ENCODE data around the gene PHLDA2.

The PHLDA2 gene

DNA sequence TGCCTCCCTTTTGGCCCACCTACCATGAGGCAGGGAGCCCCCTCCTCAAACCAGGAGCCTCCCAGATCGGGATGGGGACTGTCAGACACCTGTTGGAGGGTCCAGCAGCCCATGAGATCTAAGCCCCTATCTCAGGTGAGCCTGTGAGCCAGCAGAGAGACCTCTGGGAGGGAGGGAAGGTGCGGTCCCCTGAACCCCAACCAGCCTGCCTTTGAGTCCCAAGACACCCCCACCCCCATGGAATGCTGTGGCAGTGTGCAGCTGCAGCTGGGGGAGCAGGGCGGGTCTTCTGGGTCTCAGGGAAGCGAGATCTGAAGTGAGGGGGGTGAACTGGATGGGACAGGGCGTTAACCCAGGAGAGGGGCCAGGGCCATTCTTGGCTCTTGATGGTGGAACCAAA is 42.3 kb downstream of the PHLDA2 start:
- H3K9ac ChIP-seq (ENCODE audit: low read length), result no peak overlapping the region
- no peak overlapping the region for H3K4me2 ChIP-seq (ENCODE audit: low read depth, low read length)

GRCh38 chr11:2886191-2886894 is 42.9 kb downstream of the PHLDA2 start:
- Histone ChIP-seq H3K27ac (ENCODE audit: low read length) (no peak overlapping the region), H3F3A (ENCODE audit: insufficient read depth, low read length) (0 out of 2 replicates have a peak, but pooled peaks cover 10% of the 10 kb centered on the region), H3K4me3 (ENCODE audit: low read length) (no peak overlapping the region), H2AFZ (ENCODE audit: low read length) (no peak overlapping the region), H3K36me3 (replicated peaks; ENCODE audit: insufficient read depth, low read length) (no peaks in the 10 kb centered on the region), H3K79me2 (ENCODE audit: low read length) (no peaks in the 10 kb centered on the region), H3K27me3 (replicated peaks; ENCODE audit: insufficient read depth, low read length) (peaks cover 19% of the 10 kb centered on the region), H3K9me2 (replicated peaks; ENCODE audit: insufficient read depth, low read length) (no peaks in the 10 kb centered on the region), H3K9ac (ENCODE audit: low read length) (no peak overlapping the region), H3K4me2 (ENCODE audit: low read depth, low read length) (peak overlapping the region; percentile 37; the same call in 1 of the 2 replicates), H3K9me3 (replicated peaks; ENCODE audit: insufficient read depth, low read length) (no peaks in the 10 kb centered on the region), H3K4me1 (ENCODE audit: low read length) (no peaks in the 10 kb centered on the region), H4K20me1 (ENCODE audit: insufficient read depth, low read length) (no peaks in the 10 kb centered on the region)
- no peak for DNase-seq
- TF ChIP-seq CTCF (IDR thresholded peaks at IDR 0.05; ENCODE audit: low read length) (no peak), EZH2 (optimal IDR thresholded peaks at IDR 0.05; ENCODE audit: low read depth, low read length) (no peak), EZH2phosphoT487 (IDR thresholded peaks at IDR 0.05; ENCODE audit: low read length) (no peak)

More for the DNA sequence above, 42.3 kb downstream of the PHLDA2 start:
- TF ChIP-seq EZH2phosphoT487 (IDR thresholded peaks at IDR 0.05; ENCODE audit: low read length), result no peak
- TF ChIP-seq EZH2 (optimal IDR thresholded peaks at IDR 0.05; ENCODE audit: low read depth, low read length), result no peak
- TF ChIP-seq CTCF (IDR thresholded peaks at IDR 0.05; ENCODE audit: low read length), result no peak
- Histone ChIP-seq H3K4me1 (ENCODE audit: low read length) (0 out of 2 replicates have a peak, but pooled peaks cover 3% of the 10 kb centered on the region), H3K36me3 (replicated peaks; ENCODE audit: insufficient read depth, low read length) (no peaks in the 10 kb centered on the region), H4K20me1 (ENCODE audit: insufficient read depth, low read length) (no peaks in the 10 kb centered on the region), H3K4me3 (ENCODE audit: low read length) (no peak overlapping the region), H3F3A (ENCODE audit: insufficient read depth, low read length) (0 out of 2 replicates have a peak, but pooled peaks cover 10% of the 10 kb centered on the region), H2AFZ (ENCODE audit: low read length) (no peak overlapping the region), H3K27me3 (replicated peaks; ENCODE audit: insufficient read depth, low read length) (peaks cover 19% of the 10 kb centered on the region), H3K79me2 (ENCODE audit: low read length) (no peaks in the 10 kb centered on the region), H3K27ac (ENCODE audit: low read length) (no peak overlapping the region), H3K9me2 (replicated peaks; ENCODE audit: insufficient read depth, low read length) (no peaks in the 10 kb centered on the region), H3K9me3 (replicated peaks; ENCODE audit: insufficient read depth, low read length) (no peaks in the 10 kb centered on the region)
- DNase-seq, result no peak

- no peaks in the 10 kb centered on the region for H3K9me2 ChIP-seq (replicated peaks; ENCODE audit: insufficient read depth, low read length)
- H3K27ac ChIP-seq (ENCODE audit: low read length), result no peak within 1 kb of the TSS
- H3K4me2 ChIP-seq (ENCODE audit: low read depth, low read length), result peak within 1 kb of the TSS; percentile 98
- H3K36me3 ChIP-seq (replicated peaks; ENCODE audit: insufficient read depth, low read length), result no peaks in the 10 kb centered on the region
- 0 out of 2 replicates have a peak, but pooled peaks cover 10% of the 10 kb centered on the region for H3F3A ChIP-seq (ENCODE audit: insufficient read depth, low read length)
- peak; percentile 85 for DNase-seq
- peak within 1 kb of the TSS; percentile 59 for H2AFZ ChIP-seq (ENCODE audit: low read length)
- H3K9me3 ChIP-seq (replicated peaks; ENCODE audit: insufficient read depth, low read length), result no peaks in the 10 kb centered on the region
- peak within 1 kb of the TSS; percentile 68 for H3K4me3 ChIP-seq (ENCODE audit: low read length)
- TF ChIP-seq CTCF (IDR thresholded peaks at IDR 0.05; ENCODE audit: low read length), result no peak
- no peak for TF ChIP-seq EZH2phosphoT487 (IDR thresholded peaks at IDR 0.05; ENCODE audit: low read length)
- TF ChIP-seq EZH2 (optimal IDR thresholded peaks at IDR 0.05; ENCODE audit: low read depth, low read length), result no peak
- H4K20me1 ChIP-seq (ENCODE audit: insufficient read depth, low read length), result no peaks in the 10 kb centered on the region
- no peaks in the 10 kb centered on the region for H3K4me1 ChIP-seq (ENCODE audit: low read length)
- no peaks in the 10 kb centered on the region for H3K79me2 ChIP-seq (ENCODE audit: low read length)
- peak within 1 kb of the TSS; percentile 7; the same call in 1 of the 2 replicates for H3K9ac ChIP-seq (ENCODE audit: low read length)
- H3K27me3 ChIP-seq (replicated peaks; ENCODE audit: insufficient read depth, low read length), result peaks cover 19% of the 10 kb centered on the region
Measured at GRCh38 chr11:2885678-2886081, 43.5 kb downstream of the PHLDA2 start, which contains the start of gene CDKN1C. Gene CDKN1C, minus strand, starts transcription at chr11:2885775. Its CDS starts 319 bp downstream, at chr11:2885456.

Data from MM.1S (cell line).